ENCODE measurements around the gene FRRS1. TPM values are rescaled to one million over a fixed set of nuclear protein-coding genes. Genes with fewer than 3 reads are reported as not detected.

Gene FRRS1
- total RNA-seq, 4 donors from 2014 or later: 10.4 to 12.9 (median 11.3) TPM

- no peaks in the 10 kb centered on the region for H3K36me3 ChIP-seq
- no peaks in the 10 kb centered on the region for H3K27me3 ChIP-seq
- DNase-seq: no peak
- WGBS, 2 donors: 91 to 92% methylated on average over 1 of the region's 1 CpG
- no peak overlapping the region for H3K4me3 ChIP-seq (replicated peaks in 1 of 3)
- H3K27ac ChIP-seq: no peak overlapping the region
- H3K9me3 ChIP-seq: no peaks in the 10 kb centered on the region
- intact Hi-C loops (cut with DNase I): no loop called here
- no peaks in the 10 kb centered on the region for H3K4me1 ChIP-seq
- TF ChIP-seq CTCF (IDR thresholded peaks at IDR 0.05) (no peak), POLR2A (IDR thresholded peaks at IDR 0.05) (no peak)
Observed at GRCh38 chr1:99782397-99782796, 16.0 kb upstream of the FRRS1 start.

- Histone ChIP-seq H3K36me3 (no peaks in the 10 kb centered on the region), H3K27me3 (no peaks in the 10 kb centered on the region), H3K9me3 (no peaks in the 10 kb centered on the region), H3K4me3 (replicated peaks in 1 of 3) (no peak overlapping the region), H3K4me1 (no peaks in the 10 kb centered on the region), H3K27ac (no peak overlapping the region)
- DNase-seq: no peak
- TF ChIP-seq POLR2A (IDR thresholded peaks at IDR 0.05) (no peak), CTCF (IDR thresholded peaks at IDR 0.05) (no peak)
- WGBS, 2 donors: 66 to 73% methylated on average over 3 of the region's 3 CpGs
- intact Hi-C loops (cut with DNase I): no loop called here
Observed at GRCh38 chr1:99781798-99782197, 15.4 kb upstream of the FRRS1 start.

GRCh38 chr1:99777752-99778151 lies 11.3 kb upstream of the FRRS1 start:
- intact Hi-C loops (cut with DNase I): no loop called here
- Histone ChIP-seq H3K36me3 (no peaks in the 10 kb centered on the region), H3K27ac (no peak overlapping the region), H3K9me3 (no peaks in the 10 kb centered on the region), H3K4me1 (no peaks in the 10 kb centered on the region), H3K27me3 (no peaks in the 10 kb centered on the region), H3K4me3 (replicated peaks in 1 of 3) (no peak overlapping the region)
- no peak for DNase-seq
- no peak for TF ChIP-seq POLR2A (IDR thresholded peaks at IDR 0.05)
- no peak for TF ChIP-seq CTCF (IDR thresholded peaks at IDR 0.05)
- 65 to 73% methylated on average over 3 of the region's 3 CpGs for WGBS, 2 donors

GRCh38 chr1:99776120-99776519 lies 9.7 kb upstream of the FRRS1 start:
- Histone ChIP-seq H3K27me3 (no peaks in the 10 kb centered on the region), H3K9me3 (no peaks in the 10 kb centered on the region), H3K27ac (no peak overlapping the region), H3K36me3 (no peaks in the 10 kb centered on the region), H3K4me3 (replicated peaks in 1 of 3) (no peak overlapping the region), H3K4me1 (no peaks in the 10 kb centered on the region)
- DNase-seq: no peak
- TF ChIP-seq POLR2A (IDR thresholded peaks at IDR 0.05): no peak
- TF ChIP-seq CTCF (IDR thresholded peaks at IDR 0.05): no peak
- intact Hi-C loops (cut with DNase I): no loop called here

- Histone ChIP-seq H3K27me3 (no peaks in the 10 kb centered on the region), H3K4me1 (peaks cover 0 to 3% of the 10 kb centered on the region in 2 donors), H3K36me3 (no peaks in the 10 kb centered on the region), H3K9me3 (no peaks in the 10 kb centered on the region), H3K27ac (no peak overlapping the region), H3K4me3 (replicated peaks in 1 of 3) (no peak overlapping the region)
- DNase-seq: no peak
- intact Hi-C loops (cut with DNase I): no loop called here
- TF ChIP-seq POLR2A (IDR thresholded peaks at IDR 0.05): no peak
- no peak for TF ChIP-seq CTCF (IDR thresholded peaks at IDR 0.05)
- 96 to 100% methylated on average over 3 of the region's 3 CpGs for whole genome bisulfite sequencing, 2 donors
Observed at GRCh38 chr1:99772809-99773208, 6.4 kb upstream of the FRRS1 start.
